SK-N-MC (cell line): ENCODE measurements around the gene ATF3.

Experiments
- DNase-seq: peaks from one replicate; pipeline ENCODE4 v3.0.0-alpha.2; 2011; ENCODE audit warnings: low read depth, low spot score
- H3K27ac ChIP-seq: fragments of 200-600 bp; sonication (generic); 2 replicates; pipeline ENCODE4 v1.5.1; 2016; ENCODE audit warnings: mixed run types
- H3K36me3 ChIP-seq: fragments of 200-600 bp; sonication (generic); 2 replicates; pipeline ENCODE4 v1.6.1; 2017; ENCODE audit warnings: antibody characterized with exemption, low read length, mixed read lengths; ENCODE audit not compliant: insufficient read depth
- H3K4me3 ChIP-seq: fragments of 200-600 bp; sonication (generic); 2 replicates; pipeline ENCODE4 v1.5.1; 2016
- H3K9ac ChIP-seq: fragments of 200-600 bp; sonication (generic); 2 replicates; pipeline ENCODE4 v1.8.0; 2017; ENCODE audit warnings: mixed run types, mixed read lengths; ENCODE audit not compliant: insufficient read length
- H3K9me3 ChIP-seq: fragments of 200-600 bp; sonication (generic); 2 replicates; pipeline ENCODE4 v1.6.1; 2017; ENCODE audit warnings: low read depth, mild to moderate bottlenecking, antibody characterized with exemption, low read length, moderate library complexity, mixed read lengths
- EZH2 ChIP-seq: fragments of 200-600 bp; sonication (generic); IDR thresholded peaks from one replicate; pipeline ENCODE4 v1.6.1; 2017; ENCODE audit warnings: antibody characterized with exemption
- FOXP2 ChIP-seq: optimal IDR thresholded peaks from 2 replicates; pipeline ENCODE3; 2011; ENCODE audit warnings: mild to moderate bottlenecking, moderate library complexity; ENCODE audit not compliant: insufficient read depth; ENCODE audit errors: extremely low read length, control extremely low read depth
- POLR2AphosphoS5 ChIP-seq: IDR thresholded peaks from 2 replicates; pipeline ENCODE4 v1.6.1; 2012; ENCODE audit warnings: mild to moderate bottlenecking, low read depth, low read length, borderline replicate concordance

Gene ATF3

GRCh38 chr1:212589446-212589845, 19.1 kb upstream of the ATF3 start:
- Histone ChIP-seq H3K27ac (no peak overlapping the region), H3K9me3 (no peaks in the 10 kb centered on the region; the same call in 1 of the 2 replicates), H3K4me3 (no peak overlapping the region), H3K9ac (no peak overlapping the region), H3K36me3 (no peaks in the 10 kb centered on the region)
- TF ChIP-seq FOXP2 = no peak
- TF ChIP-seq POLR2AphosphoS5 = no peak
- TF ChIP-seq EZH2 = no peak
- DNase-seq = no peak

GRCh38 chr1:212591922-212592321, 16.6 kb upstream of the ATF3 start:
- H3K9ac ChIP-seq = no peak overlapping the region
- no peaks in the 10 kb centered on the region; the same call in 1 of the 2 replicates for H3K9me3 ChIP-seq
- no peak for DNase-seq
- no peak overlapping the region for H3K4me3 ChIP-seq
- no peak overlapping the region for H3K27ac ChIP-seq
- TF ChIP-seq FOXP2 (no peak), EZH2 (no peak), POLR2AphosphoS5 (no peak)
- no peaks in the 10 kb centered on the region for H3K36me3 ChIP-seq

GRCh38 chr1:212593821-212594251, 14.7 kb upstream of the ATF3 start:
- no peak for TF ChIP-seq POLR2AphosphoS5
- TF ChIP-seq FOXP2 = no peak
- no peak for TF ChIP-seq EZH2
- Histone ChIP-seq H3K27ac (no peak overlapping the region), H3K4me3 (no peak overlapping the region), H3K36me3 (no peaks in the 10 kb centered on the region), H3K9ac (no peak overlapping the region), H3K9me3 (no peaks in the 10 kb centered on the region; the same call in 1 of the 2 replicates)
- no peak for DNase-seq

GRCh38 chr1:212594640-212595039, 13.9 kb upstream of the ATF3 start:
- TF ChIP-seq EZH2 (no peak), POLR2AphosphoS5 (no peak), FOXP2 (no peak)
- H3K36me3 ChIP-seq = no peaks in the 10 kb centered on the region
- H3K4me3 ChIP-seq = no peak overlapping the region
- no peak overlapping the region for H3K9ac ChIP-seq
- no peak overlapping the region for H3K27ac ChIP-seq
- no peaks in the 10 kb centered on the region; the same call in 1 of the 2 replicates for H3K9me3 ChIP-seq
- DNase-seq = no peak

- H3K9ac ChIP-seq = no peak overlapping the region
- DNase-seq = no peak
- no peaks in the 10 kb centered on the region; the same call in 1 of the 2 replicates for H3K9me3 ChIP-seq
- no peak overlapping the region for H3K4me3 ChIP-seq
- no peaks in the 10 kb centered on the region for H3K36me3 ChIP-seq
- no peak overlapping the region for H3K27ac ChIP-seq
- TF ChIP-seq FOXP2 = no peak
- no peak for TF ChIP-seq EZH2
- TF ChIP-seq POLR2AphosphoS5 = no peak
Measured at GRCh38 chr1:212595229-212595628, 13.3 kb upstream of the ATF3 start.

GRCh38 chr1:212595787-212596714, 12.5 kb upstream of the ATF3 start:
- Histone ChIP-seq H3K36me3 (no peaks in the 10 kb centered on the region), H3K4me3 (no peak overlapping the region), H3K9me3 (no peaks in the 10 kb centered on the region), H3K27ac (no peak overlapping the region), H3K9ac (no peak overlapping the region)
- TF ChIP-seq EZH2 = no peak
- TF ChIP-seq POLR2AphosphoS5 = no peak
- no peak for TF ChIP-seq FOXP2
- no peak for DNase-seq

- DNase-seq = no peak
- Histone ChIP-seq H3K4me3 (no peak overlapping the region), H3K9me3 (no peaks in the 10 kb centered on the region), H3K36me3 (no peaks in the 10 kb centered on the region), H3K27ac (no peak overlapping the region), H3K9ac (no peak overlapping the region)
- no peak for TF ChIP-seq POLR2AphosphoS5
- no peak for TF ChIP-seq EZH2
- no peak for TF ChIP-seq FOXP2
Measured at GRCh38 chr1:212596798-212597197, 11.8 kb upstream of the ATF3 start.

GRCh38 chr1:212597487-212597886, 11.1 kb upstream of the ATF3 start:
- H3K4me3 ChIP-seq = no peak overlapping the region
- H3K36me3 ChIP-seq = no peaks in the 10 kb centered on the region
- TF ChIP-seq FOXP2 (no peak), POLR2AphosphoS5 (no peak), EZH2 (no peak)
- no peak overlapping the region for H3K27ac ChIP-seq
- H3K9ac ChIP-seq = no peak overlapping the region
- no peak for DNase-seq
- no peaks in the 10 kb centered on the region for H3K9me3 ChIP-seq
